Left lobe of liver (tissue), 2 donors: Measurements from ENCODE around the gene SIAH1. TPM values are rescaled to one million over a fixed set of nuclear protein-coding genes. Genes with fewer than 3 reads are reported as not detected.
"Not testable (repeated sequence)": the region's sequence is repeated elsewhere in the genome, so short reads cannot be mapped to it uniquely, and the experiment has no call there.

ENCODE experiments used
- ATAC-seq: fragments of 200-7000 bp; cut with Tn5 transposase; one replicate; pipeline ENCODE4 v1.9.1; 2020; ENCODE audit warnings: mild to moderate bottlenecking, moderate library complexity
- DNase-seq: peaks from one replicate; pipeline ENCODE4 v3.0.0-alpha.2; 2020; ENCODE audit warnings: low spot score
- total RNA-seq: library from RNA; stranded (reverse); gene quantifications from one replicate; pipeline ENCODE4 v1.2.1, GENCODE V29; 2021
- donor health status: DM: no; HTN: no; CAD: no; lungs with moderate emphysema.
- donor health status: DM: no; HTN: yes; CAD: no.

SIAH1 gene
- total RNA-seq, 1 donor from 2014 or later = 6.9 TPM

DNA sequence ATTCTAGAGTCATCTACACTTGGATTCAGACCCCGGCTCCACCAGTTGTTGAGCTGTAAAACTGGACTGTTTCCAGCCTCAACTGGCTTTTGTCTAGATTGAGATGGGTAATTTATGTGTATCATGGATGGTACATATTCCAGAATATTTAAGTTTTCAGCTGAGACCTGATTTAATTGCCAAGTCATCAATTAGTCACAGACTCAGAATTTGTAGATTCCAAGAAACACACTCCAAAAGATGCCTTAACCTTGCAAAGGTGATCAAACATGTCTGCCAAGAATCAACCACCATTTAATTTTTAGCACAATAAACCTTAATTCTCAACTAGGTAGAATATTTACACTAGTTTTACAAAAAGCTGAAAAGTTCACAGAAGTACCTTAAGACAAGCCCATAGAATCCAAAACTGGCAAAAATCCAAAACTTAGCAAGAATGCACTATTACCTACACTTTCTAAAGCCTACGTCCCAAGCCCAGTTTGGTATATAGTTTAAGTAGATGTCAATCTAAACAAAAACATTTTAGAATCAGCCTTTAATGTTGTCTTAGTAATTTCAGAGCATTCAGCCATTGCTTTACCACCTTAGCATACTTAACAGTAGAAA is 17.7 kb downstream of the SIAH1 start:
- DNase-seq (no peak), ATAC-seq (no peak)

DNA sequence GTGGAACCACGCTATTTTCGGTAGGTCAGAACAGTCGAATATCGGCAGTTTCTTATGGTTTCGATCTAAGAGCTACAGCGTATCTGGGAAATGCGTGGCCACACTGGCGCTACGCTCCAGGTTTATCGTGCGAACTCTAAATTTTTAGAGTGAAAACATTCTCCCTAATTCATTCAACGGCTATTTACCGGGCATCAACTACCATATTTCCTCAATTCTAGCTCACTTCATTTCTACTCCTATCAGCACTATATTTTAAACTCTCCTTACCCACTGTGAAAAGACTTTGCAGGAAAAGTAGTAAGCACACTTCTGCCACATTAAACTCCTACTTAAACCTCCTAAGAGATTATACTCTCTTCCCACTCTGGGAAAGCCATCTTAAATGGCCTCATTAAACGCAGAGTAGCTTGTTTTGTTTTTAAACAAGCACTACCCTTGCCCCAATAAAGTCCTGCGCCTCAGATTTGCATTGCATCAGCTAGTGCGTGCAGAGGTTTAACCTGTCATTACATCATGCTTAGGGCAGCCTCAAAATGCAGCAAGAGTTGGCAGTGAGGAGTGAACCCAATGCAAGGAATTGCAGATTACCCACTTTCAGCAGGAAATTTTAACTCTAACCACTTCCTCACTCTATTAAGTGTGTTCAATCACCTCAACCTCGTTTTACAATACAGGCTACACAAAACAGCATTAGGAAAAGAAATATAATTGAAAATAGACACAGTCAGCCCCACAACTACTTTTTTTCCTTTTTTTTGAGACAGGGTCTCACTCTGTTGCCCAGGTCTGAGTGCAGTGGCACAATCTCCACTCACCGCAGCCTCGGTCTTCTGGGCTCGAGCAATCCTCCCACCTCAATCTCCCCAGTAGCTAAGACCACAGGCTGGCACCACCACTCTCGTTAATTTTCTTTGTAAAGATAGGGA is 18.8 kb downstream of the SIAH1 start:
- peak; percentile 62 for ATAC-seq
- peak; percentile 77 for DNase-seq

DNA sequence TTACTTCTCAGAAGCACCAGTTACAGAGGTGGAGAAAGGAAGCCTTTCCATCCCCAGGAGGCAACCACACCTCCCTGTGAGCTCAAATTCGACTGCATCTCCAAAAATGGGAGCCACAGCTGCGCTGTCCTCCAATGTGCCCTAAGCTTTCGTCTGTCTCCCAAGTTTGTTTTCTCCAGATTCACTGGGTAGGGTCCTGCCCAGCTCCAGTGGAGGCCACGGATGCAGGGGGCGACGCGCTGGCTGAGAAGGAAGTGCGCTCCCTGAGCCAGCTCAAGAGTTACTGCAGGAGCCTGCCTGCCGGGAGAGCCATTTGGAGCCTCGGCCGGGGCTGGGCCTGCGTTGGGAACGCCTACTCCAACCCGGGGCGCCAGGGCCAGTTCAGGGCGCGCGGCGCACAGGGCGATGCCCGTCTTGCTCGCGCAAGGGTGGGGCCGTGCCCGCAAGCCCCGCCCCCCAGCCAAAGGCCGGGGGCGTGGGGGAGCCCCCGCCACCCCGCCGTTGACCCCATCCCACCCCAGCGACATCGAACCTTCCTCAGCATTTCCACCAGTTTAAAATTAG is 19.5 kb downstream of the SIAH1 start:
- peak; percentile 95 for ATAC-seq
- peak; percentile 95 for DNase-seq

DNA sequence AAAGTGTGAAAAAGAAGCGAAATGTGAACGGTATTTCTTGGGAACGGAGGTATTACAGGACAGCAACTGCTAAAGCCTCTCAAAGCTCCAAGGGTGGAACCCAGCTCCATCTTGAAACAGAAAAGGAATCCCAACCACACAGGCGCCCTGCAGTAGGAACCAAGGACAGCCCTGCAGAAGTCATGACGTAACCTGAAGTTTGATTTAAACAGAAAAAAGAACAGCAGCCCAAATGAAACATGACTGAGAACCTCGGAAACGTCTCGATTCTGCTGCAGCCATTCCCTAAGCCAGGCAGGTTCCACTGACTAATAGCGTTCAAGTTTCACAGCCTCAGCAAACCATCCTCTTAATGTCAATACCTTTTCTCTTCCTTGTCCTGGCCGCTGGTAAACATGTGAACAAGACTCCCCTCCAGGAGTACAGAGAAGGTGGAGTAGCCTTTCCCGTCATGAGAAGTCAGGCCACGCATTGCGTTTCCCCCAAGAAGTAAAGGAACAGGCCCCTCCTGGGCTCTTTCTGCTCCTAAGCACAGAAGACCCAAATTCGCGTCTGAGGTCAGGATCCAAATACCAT is 20.1 kb downstream of the SIAH1 start:
- ATAC-seq = peak; percentile 5
- no peak for DNase-seq

DNA sequence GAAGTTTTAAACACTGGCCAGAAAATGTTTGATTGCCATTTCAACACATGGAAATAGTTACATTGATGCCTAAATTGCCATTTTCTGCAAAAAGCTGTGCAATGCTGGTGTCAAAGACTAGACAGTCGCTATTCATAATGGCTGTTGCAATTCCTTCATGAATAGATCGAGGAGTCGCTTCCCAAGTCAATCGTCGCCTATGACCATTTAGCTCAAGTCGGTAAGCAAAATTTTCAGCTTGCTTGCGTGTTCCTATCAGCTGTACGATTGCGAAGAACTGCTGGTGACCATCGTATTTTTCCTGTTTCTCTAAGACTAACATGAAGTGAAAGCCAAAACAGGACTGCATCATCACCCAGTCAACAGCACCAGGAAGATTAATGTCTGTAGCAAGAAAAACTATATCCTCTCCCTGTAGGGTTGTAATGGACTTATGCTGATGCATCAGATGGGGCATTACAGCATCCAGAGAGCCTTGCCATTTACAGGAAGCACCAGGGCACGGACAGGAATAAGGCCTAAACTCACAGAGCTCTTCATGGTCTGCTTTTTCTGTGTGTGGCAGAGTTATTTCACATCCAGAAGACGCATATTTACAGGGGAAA is 23.6 kb downstream of the SIAH1 start:
- DNase-seq (no peak), ATAC-seq (no peak)

DNA sequence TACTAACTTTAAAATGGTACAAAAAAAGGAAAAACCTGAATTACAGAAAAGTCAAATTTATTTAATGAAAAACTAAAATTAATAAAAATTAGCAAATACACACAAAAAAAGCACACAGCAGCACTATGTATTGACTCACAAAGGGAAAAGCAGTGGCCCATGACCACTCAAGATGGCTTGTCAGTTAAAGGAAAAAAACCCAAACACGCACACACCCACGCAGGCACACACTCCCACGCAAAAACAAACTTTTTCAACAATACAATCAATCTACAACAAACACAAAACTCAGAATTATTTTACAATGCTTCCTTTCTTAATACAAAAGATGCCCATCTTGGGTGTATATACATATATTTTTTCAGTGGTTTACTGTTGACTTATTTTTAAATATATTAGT is 24.2 kb downstream of the SIAH1 start:
- no peak for DNase-seq
- no peak for ATAC-seq

DNA sequence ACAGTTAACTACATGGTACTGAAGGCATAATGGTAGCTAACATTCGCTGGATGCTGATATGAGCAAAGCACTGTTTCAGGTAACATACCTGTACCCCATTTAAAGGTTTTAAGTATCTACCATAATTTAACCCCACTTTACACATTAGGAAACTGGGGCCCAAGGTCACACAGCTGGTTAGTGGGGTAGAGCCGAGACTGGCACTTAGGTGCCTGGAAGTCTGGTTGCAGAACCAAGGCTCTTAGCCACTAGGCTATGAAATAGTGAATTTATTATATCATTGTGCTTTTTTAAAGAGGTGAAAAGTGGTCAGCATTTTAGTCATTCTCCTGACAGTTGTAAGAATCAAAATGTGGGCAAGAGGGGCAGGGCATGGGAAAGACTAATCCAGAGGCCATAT is 25.2 kb downstream of the SIAH1 start:
- peak; percentile 3 for ATAC-seq

DNA sequence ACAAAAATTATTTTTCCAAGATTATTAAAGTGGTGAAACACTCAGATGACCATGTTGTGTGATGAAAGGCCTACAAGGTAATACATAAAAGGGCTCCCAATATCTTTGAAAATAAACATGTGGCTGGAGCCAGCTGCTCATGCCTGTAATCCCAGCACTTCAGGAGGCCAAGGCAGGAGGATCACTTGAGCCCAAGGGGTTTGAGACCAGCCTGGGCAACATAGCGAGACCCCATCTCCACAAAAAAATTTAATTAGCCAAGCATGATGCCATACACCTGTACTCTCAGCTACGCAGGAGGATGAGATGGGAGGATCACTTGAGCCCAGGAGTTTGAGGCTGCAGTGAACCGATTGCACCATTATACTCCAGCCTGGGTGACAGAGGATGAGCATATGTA is 26.8 kb downstream of the SIAH1 start:
- ATAC-seq = peak; percentile 23
- DNase-seq = no peak

More for the DNA sequence above, 25.2 kb downstream of the SIAH1 start:
- no peak for DNase-seq

DNA sequence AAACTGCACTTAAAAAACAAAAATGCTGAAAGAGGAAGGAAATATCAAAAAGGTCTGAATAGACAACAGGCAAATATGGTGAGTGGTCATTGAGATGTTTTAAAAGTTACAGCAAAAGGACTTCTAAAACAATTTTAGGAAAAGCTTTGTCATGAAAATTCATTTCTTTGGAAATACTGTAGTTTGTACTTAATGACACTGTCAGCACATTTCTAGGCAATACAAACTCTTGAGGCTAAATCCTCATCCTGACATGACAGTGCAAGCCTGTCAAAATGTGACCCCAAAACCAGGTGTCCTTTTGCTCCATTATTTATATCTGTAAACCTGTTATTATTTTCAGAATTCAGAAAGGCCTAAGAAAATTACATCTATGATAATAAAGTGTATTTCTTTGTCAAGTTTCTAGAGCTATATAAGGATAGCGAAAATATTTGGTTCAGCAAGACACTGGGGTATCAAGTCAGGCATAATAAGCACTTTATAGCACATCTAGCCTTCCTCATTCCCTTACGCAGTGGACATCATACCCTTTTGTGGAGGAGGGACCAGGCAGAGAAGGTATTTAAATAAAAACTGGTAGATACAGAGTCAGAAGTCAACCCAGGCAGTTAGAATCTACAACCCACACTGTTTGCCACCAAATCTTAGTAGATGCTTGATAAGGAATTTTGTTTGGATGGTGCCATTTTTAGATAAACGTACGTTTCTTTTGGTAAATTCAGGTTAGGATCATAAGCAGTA is 28.4 kb downstream of the SIAH1 start:
- DNase-seq (no peak), ATAC-seq (no peak)

DNA sequence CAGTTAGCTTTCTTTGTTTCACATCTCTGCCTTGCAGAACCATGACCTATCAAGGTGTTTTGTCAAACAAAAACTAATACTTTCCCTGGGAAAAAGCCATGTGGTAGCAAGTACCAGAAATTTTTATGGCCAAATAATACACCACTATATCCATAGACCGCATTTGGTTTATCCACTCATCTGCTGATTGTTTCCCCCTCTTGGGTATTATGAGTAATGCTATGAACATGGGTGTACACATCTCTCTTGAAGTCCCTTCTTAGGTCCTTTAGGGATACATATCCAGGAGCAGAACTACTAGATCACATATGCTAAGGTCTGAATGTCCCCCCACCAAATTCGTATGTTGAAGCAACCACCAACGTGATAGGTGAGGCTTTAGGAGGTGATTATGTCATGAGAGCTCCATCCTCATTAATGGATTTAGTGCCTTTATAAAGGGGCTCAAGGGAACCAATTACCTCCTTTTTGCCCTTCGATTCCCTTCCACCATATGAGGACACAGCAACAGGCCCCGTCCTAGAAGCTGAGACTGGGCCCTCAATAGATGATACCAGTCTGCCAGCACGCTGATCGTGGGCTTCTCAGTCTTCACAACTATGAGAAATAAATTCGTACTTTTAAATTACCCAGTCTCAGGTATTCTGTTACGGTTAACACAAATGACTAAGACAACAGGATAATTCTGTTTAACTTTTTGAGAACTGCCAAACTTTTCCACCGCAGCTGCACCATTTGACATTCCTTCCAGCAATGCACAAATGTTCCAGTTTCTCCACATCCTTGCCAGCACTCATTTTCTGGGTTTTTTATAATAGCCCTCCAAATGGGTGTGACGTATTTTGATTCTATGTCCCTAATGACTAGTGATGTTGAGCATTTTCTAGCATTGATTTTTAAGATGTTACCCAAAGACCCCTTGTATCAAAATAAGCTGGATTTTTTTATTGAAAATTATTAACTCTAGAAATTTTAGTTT is 30.0 kb downstream of the SIAH1 start:
- DNase-seq (no peak), ATAC-seq (no peak)

DNA sequence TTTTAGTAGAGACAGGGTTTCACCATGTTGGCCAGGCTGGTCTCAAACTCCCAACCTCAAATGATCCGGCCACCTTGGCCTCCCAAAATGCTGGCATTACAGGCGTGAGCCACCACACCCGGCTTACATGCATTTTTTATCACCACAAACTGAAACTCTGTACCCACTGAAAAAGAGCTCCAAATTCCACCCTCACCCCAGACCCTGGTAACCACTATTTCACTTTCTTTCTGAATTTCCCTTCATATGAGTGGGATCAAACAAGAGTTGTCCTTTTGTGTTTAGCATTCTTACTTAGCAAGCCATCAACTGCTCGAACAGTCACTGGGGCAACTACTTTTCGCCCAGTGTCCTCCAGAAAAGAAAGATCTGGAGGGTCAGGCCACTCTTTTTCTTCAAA is 30.8 kb downstream of the SIAH1 start:
- ATAC-seq, DNase-seq: not testable (repeated sequence)

DNA sequence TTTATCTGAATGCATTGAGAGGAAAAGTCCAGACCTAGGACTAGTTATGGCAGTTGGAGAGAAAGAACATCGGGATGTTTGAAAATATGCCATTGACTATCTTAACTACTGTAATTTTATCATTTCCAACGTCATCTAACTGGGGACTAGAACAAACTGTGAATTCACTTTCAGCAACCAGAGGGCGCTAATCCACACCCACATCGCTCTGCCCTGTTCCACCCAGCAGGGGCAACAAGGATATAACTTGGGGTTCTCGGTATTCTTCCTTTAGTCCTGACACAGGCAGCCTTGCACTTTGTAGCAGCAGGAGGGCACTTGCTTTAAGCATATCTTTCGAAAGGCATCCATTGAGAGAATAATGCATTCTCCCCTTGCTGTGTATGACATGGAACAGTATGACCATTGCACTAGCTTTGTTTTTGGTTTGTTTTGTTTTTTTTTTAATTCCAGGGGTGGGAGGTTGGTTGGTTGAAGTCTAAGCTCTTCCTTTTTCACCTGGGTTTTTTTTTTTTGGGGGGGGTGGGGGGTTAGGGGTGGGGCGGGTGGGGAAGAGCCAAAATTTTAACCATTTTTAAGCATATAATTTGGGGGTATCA is 31.5 kb downstream of the SIAH1 start:
- DNase-seq = no peak
- peak; percentile 75 for ATAC-seq

DNA sequence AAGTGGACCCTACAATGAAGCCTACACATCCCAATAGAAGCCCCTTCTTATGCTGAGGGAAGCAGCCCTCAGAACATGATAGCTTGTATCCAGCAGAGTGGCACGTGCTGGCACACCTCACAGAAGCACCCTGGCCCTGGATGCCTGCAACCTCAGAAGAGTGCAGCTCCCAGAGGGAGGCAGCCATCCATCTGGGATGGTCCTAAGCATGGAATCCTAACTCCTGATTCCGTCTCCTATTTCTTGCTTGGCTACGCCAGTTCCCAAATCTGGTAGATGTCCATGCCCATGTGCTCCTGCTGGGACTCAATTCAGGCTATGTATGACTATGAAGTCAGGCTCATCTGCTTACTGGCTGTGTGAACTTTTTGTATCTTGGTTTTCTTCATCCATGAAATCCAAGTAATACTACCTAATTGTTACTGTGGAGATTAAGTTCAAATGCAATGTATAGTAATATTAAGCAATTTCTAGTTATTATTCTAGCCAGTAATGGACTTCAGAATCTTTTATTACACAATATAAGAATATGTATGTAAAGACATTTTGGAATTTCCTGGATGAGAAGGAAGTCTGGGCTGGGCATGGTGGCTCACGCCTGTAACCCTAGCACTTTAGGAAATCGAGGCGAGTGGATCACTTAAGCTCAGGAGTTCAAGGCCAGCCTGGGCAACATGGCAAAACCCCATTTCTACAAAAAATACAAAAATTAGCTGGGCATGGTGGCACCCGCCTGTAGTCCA is 32.4 kb downstream of the SIAH1 start:
- ATAC-seq (peak; percentile 26), DNase-seq (no peak)

DNA sequence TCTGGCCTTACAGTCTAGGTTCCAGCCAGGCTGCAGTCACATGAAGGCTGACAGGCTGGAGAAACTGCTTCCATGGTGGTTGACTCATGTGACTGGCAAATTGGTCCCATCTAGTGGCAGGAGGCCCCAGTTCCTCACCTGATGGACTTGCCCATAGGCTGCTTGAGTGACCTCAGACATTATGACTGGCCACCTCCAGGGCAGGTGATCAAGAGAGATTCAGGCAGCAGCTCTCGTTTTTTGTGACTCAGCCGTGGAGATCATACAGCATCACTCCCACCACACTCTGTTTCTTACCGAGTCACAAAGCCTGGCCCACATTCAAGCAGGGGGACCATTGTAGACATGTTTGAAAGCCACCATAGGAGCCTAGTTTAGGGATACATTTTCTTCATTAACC is 34.5 kb downstream of the SIAH1 start:
- ATAC-seq = peak; percentile 7
- DNase-seq = no peak

DNA sequence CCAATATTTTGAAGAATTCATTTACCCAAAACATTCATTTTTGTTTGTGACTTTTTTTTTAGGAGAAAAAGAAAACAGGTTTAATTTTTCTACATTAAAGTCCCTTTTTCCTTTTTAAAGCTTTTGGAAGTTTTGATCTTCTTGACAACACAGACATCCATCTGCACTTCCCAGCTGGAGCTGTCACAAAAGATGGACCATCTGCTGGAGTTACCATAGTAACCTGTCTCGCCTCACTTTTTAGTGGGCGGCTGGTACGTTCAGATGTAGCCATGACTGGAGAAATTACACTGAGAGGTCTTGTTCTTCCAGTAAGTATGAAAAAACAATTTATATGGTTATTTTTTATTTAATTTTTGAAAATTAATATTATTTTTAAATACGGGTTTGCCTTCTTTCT is 37.2 kb downstream of the SIAH1 start:
- no peak for DNase-seq
- no peak for ATAC-seq

DNA sequence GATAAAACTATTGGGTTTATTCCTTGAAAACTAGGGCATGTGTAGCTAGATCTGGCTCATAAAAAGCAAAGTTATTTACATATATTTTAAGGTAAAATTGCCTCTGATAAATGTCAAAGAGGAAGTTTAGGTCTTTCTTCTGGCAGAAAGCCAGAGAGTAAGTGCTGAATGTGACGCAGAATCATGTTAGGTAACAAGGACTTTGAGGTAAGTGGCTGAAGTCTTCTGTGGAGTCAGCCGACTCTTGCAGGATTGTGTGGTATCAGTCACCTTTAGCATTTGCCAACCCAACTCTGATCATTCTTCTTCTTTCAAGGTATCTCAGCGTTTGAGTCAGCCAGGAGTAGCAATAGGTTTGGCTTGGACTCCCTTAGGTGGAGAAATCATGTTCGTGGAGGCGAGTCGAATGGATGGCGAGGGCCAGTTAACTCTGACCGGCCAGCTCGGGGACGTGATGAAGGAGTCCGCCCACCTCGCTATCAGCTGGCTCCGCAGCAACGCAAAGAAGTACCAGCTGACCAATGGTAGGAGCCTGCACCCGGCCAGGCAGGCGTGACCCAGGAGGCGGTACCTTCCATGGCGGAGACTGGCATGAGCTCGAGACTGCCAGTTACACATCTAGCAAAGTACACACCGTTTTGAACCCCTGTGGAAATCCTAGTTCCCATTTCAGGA is 37.9 kb downstream of the SIAH1 start:
- peak; percentile 44 for ATAC-seq
- no peak for DNase-seq

DNA sequence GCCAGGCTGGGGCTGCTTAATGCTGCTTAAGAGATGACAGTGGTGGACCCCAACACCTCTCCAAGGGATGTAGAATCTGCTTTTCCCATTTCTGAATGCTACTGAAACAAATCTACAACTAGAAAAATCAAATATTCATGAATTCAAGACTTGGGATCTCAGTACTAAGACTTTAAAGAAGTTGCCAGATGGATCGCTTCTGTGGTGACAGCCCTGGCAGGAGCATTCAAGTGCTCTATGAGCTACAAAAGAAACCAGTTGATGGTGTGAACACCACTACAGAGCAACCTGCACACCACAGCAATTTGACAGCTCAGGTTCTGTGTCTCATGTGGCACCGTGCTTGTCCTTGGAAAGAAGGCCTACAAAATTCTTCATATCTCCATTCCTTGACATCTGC is 42.6 kb downstream of the SIAH1 start:
- DNase-seq (no peak), ATAC-seq (peak; percentile 9)

DNA sequence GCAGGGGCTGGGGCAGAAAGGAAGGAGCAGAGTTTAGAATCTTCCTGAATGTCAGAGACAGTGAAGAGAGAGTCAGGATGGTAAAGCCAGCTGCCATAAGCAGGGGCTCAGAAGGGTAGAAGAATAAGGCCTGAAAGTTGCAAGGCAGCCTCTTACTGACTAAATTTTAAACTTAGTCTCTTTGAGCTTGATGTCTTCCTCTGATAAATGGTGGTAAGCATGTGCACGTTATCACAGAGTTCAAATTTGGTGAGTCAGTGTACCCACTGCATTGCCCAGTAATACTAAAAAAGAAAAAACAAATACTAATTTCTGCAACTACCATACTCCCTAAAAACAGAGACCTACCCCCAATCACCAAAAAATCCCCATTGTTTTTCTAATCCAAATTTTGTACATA is 45.2 kb downstream of the SIAH1 start:
- DNase-seq (no peak), ATAC-seq (no peak)
